Hematopoietic multipotent progenitor cell treated with erythropoietin and hydrocortisone succinate and interleukin-3 and kit ligand, for 17 days (in vitro differentiated cells): ENCODE data around the gene FBXO15.

Experiments
- DNase-seq: peaks from one replicate; pipeline ENCODE4 v3.0.0-alpha.2; 2015; ENCODE audit warnings: low spot score

The FBXO15 gene

DNA sequence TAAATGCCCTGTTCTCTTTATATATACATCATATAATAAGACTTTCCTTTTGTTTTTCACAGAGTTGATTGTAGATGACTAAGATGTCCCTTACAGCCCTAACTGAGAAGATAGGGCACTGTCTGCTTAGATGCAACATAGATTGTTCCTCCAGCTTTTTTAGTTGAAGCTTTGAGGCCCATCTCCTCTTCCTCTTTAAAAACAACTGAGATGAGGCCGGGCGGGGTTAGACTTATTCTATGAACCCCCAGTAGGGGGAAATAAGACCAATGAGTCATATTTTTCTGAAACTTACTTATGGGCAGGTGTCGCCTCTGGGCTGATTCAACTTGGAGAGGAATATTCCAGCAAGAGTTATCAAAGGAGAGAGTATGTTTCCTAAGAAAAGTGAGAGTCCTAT lies 84.6 kb downstream of the FBXO15 start:
- DNase-seq: no peak

DNA sequence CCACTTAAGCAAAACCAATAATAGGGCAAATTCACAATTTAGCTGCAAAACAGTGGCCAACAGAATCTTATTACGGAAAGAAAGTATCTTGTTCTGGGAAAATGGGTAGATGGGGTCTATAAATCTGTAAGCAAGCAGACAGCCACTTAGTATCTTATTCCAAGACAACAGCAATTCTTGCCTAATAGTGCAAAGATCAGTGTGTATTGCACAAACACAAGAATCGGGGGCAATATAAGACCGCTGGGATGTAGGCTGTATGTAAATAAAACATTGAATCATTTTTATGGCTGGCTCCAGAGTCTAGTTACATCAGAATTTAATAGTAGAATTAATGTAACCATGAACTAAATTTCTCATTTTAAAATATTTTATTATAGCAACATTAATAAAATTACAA lies 85.6 kb downstream of the FBXO15 start:
- DNase-seq: no peak

DNA sequence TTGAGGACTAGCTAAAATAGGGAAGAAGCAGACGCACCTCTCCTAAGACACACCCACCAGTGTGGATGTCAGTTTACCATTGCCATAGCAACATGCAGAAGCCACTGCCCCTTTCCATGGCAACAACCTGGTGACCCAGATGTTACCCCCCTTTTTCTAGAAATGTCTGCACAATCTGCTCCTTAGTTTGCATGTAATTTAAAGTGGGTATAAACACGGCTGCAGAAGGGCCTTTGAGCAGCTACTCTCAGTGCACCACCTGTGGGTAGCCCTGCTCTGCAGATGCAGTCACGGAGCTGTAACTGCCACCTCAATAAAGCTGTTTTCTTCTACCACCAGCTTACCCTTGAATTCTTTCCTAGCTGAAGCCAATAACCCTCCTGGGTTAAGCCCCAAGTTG lies 87.1 kb downstream of the FBXO15 start:
- no peak for DNase-seq

DNA sequence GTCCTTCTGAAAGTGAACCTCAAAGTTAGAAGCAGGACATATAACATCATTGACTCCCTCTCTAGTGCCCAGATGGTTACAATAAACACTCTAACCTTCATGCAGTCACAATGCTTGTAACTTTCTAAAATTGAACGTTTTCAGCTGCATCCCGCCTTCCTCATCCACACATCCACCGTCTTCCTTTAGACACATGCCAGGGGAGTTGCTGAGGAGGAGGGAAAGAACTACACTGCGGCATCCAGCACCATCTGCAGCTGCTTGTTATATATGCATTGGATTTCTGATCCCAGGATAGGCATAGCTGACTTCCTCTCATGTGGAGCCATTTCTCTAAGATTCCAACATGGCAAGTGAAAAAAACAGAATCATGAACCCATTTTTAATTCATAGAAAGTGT lies 96.8 kb downstream of the FBXO15 start:
- DNase-seq: no peak

DNA sequence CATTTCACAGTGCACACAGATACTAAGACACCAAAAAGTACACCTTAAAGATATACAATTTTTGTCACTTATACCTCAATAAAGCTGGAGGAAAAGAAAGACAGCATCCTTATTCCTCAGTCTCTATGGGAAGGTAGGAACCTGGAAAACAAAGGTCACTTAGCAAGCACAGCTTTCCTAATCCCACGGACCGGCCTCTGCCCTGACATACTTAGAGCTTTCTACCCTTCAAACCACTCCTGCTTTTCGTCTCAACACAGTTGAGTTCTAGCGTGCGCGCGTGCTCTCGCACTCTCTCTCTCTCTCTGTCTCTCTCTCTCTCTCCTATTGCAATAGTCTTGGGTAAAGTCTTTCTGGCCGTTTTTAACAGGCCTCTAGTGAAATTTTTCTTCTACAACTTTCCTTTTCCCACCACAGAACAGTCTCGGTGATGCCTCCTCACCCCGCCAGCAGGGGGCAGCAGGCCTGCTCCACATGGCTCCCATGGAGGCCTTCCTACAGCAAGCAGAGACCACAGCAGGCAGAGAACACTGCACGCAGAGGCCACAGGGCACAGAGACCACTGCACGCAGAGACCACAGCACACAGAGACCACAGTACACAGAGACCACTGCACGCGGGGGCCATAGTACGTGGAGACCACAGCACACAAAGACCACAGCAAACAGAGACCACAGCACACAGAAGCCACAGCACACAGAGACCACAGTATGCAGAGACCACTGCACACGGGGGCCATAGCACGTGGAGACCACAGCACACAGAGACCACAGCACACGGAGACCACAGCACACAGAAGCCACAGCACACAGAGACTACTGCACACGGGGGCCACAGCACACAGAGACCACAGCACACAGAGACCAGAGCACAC lies 106.9 kb downstream of the FBXO15 start:
- peak; percentile 45 for DNase-seq

DNA sequence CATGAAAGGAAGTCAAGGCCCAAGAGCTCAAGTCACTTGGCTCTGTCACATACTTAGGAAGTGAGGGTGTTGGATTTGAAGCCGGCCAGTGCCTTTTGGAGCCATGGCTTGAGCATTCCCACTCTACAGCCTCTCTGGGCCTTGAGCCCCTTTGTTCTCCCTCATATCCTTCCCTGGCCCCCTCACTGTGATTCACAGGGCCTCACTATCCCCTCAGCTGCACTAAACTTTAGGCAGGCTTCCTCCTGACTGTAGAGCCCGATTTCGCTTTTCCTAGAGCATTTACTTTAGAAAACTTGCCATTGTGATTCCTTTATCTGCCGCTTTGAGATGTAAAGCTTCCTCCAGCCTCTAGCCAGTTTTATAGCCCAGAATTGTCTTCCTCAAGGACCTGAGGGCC lies 107.6 kb downstream of the FBXO15 start:
- DNase-seq: no peak

DNA sequence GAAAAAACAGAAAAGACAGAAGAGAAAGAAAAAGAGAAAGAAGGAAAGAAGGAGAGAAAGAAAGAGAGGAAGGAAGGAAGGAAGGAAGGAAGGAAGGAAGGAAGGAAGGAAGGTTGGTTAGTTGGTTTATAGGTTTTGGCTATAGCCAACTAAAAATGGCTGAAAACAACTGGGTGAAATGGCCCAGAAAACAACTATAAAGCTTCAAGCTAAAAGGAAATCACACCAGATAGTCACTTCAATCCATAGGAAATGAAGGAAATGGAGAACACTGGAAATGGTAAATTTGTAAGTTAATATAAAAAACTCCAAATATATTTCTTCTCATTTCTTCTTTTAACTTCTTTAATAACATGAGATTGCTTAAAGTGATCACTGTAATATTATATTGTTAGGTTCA lies 118.5 kb downstream of the FBXO15 start:
- no peak for DNase-seq
